Measurements from ENCODE around the gene TMEM132D.

TMEM132D gene

DNA sequence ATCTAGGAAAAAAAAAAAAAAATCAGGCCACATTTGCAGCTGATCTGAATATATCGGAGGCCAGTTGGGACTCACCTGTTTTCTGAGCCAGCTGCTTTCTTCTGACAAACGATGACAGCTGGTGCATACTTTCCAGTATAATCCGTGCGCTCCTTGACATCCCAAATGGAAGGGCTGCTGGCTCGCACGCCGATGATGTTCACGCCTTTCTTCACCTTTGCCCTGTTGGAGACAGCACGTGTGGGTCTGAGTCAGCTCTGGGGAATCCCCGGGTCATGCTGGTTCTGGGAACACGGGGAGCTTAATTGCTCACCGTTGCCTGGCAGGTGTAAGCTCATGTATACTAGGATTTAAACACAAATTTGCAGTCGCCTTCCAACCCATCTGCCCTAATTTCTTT, 372.8 kb downstream of the TMEM132D start:
- peak; percentile 63 for DNase-seq

DNA sequence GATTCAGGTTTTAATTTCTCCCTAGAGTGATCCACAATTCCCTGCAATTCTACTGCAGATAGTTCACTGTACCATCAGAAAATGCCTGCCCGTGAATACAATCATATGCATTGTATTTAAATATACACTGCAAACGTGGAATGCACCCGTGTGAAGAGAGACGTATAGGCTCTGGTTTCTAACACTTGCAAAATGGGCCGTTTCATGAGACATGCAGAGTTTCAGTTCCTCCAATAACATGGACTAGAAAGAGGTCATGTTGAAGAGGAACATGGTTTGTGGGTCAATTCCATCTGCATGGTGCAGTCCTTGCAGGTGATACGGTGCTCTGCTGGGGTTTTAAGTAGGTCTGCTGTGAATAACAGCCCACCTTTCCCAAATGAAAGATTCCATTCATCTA, 373.3 kb downstream of the TMEM132D start:
- DNase-seq, result no peak

DNA sequence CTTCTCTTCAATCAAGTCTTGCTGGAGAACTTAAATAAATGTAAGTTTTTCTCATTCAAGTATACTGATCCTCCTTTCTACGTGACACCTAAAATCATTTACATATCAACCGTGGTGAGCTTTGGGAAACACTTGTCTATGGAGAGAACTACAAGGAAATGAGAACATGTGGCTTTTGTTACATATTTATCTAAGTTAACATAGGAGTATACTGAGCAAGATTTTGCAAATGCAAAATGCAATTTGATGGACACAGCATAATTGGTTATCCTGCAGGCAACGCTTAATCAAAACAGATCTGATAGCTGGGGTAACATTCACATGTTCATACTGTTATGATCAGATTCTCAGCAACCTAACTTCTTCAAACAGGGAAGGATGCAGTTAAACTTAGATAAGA, 376.3 kb downstream of the TMEM132D start:
- peak; percentile 60 for DNase-seq

DNA sequence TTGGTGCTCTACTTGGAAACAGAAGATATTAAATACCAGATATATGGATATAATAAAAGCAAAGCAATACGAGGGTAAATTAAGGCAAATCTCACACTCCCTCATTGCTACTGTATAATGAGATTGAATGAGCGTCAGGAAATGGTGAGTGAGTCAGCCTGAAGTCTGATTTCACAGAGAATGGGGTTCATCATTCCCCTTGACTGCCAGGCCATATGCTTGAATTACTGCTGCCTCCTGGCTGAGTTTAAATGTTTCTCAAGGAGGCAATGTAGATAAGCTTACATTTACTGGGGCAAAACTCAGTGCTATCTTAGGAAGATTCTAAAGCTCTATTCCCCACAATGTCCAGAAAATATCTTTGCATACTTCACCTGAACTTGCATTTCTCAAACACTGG, 380.2 kb downstream of the TMEM132D start:
- DNase-seq, result no peak

DNA sequence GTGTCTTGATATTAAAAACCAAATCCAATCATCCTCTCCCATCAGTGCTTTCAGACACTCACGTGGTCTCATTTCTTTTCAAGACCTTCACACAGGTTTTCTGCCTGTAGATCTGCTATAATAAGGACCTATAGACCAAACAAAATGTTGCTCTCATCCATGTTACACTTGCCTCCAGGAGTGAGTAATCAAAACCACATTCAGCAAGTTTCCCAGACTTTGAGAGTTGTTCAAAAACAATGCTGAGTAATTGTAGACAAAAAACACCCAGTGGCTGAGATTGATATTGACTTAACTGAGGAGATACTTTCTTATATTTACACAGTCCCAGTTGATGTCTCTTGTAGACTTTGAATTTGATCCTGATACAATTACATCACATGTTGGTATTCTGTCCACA, 383.1 kb downstream of the TMEM132D start:
- DNase-seq, result no peak

DNA sequence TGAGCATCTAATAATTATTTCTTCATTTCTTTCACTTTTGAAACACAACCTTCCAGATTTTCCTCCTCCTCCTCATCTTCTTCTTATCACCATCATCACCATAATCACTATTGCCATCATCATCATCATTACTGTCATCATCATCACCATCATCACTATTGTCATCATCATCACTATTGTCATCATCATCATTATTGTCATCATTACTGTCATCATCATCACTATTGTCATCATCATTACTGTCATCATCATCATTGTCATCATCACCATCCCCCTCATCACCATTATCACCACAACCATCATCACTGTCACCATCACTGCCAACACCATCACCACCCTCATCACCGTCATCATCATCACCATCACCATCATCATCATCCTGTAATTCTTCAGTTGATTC, 400.0 kb downstream of the TMEM132D start:
- no peak for DNase-seq

DNA sequence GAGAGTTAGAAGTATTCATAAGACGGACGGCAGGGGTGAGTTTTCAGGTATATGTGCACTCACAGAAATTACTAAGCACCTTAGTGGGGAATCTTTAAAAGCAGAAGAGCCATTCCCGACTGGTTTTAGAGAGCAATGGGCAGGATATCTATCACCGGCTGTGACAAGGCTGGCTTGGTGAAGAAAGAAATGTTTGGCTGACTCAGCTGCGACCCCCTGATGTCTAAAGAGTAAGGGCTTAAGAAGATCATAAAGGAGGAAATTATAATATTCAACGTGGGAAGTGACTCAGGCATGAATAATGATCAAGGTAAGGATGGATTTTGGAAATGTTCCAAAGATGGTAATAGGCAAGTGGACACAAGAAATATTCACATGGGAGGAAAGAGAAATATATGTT, 407.6 kb downstream of the TMEM132D start:
- no peak for DNase-seq

DNA sequence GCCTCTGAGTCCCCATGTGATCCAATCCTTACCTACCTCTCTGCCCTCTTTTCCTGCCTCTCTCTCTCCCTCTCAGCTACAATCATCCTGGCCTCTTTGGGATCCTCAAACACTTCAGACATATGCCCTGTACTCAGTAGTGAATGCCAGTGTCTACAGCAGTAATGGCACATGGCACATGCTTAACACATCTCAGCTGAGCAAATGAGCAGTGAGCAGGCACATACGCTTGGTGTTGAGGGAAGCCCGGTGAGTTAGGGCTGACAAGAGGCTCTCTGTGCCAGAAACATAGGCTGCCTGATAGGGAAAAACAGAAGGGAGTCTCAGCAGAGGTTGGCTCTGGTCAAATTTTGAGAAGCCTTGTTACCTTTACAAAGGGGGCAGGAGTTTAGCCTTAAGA, 409.1 kb downstream of the TMEM132D start:
- DNase-seq, result no peak

DNA sequence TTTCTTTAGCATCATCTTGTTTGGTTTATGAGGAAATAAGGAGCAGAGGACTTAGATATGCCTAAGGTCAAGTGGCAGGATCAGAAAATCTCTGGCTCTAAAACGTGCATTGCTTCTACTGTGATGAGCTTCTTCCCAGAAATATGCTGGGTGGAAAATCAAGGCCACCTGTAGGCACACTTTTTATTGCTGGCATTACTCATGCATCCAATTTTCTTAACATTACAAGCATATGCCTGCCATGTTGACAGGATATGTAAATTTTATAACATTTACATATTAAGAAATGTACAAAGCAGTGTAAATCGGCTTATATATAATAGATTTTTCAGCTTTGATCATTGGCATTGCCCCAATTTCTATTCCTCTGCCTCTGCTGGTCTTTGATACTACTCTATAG, 409.6 kb downstream of the TMEM132D start:
- no peak for DNase-seq

DNA sequence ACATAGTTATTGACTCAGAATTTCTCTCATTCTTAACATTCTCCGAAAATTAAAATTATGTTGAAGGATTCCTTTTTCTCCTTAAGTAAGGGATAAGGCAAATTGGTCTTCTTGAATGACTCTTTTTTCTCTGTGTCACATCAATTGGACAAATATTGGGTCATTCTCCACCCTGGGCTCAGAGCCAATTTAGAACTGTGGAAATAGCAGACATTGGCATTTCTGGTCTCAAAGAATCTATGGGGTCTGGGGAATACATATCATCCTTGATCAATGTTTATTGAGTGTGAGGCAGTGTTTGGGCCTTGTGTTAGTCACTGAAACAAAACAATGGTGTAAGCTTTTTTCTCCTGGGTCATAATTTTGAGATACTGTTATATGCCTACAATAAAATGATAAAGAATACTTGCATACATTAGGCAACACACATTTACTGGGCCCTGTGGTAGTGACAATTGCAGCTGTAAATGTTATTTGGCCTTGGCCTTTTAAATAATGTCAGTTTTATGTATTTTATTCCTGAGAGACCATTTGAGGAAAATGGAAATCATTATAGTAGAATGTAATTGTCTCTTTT, 414.6 kb downstream of the TMEM132D start:
- no peak for DNase-seq

DNA sequence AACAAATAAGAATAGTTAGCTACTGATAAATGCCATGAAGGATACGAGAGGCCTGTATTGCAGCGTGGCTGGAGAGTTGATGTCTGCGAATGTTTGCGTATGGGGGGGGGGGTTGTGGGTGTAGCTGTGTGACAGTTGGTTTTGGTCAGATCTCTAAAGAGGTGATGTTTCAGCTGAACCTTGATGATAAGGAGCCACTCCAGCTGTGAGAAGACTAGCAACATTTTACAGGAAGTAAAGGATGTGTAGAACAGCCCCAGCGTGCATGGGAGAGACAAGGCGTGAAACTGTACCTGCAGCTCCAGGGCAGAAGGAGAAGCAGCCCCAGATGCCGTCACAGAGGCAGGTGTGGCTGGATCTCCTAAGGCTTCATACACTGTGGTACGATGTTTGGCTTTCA, 416.9 kb downstream of the TMEM132D start:
- no peak for DNase-seq

DNA sequence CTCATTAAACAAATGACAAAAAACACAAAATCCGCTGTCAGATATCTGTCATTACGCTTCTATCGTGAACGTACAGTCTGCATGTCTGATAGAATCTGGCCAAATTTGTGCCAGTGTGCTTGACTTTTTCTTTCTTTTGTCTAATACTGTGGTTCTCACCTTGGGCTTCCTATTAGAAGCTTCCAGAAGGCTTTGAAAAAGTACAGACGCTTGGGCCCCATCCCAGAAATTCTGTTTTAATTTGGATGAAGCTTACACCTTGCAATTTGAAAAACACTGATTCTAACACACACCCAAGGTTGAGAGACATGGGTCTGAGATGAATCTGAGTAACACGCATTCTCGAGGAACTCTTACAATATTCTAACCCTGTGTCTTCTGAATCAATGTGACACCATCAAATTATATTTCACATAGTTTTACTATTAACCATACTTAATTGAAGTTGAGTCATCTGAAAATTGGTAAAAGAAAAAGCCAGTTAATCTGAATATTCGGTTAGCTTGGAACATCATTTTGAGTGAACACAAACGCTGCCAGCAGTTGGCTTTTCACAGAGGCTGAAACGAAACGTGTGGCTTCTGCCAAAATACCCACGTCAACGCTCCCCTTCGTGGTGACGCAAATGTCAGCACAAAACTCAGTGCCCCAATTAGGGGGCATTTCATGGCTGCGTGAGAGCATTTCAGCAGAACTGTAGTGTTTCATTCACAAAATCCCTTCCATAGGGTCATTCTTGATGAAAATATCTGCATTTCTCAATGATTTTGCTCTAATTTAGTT, 420.5 kb downstream of the TMEM132D start:
- DNase-seq, result no peak

DNA sequence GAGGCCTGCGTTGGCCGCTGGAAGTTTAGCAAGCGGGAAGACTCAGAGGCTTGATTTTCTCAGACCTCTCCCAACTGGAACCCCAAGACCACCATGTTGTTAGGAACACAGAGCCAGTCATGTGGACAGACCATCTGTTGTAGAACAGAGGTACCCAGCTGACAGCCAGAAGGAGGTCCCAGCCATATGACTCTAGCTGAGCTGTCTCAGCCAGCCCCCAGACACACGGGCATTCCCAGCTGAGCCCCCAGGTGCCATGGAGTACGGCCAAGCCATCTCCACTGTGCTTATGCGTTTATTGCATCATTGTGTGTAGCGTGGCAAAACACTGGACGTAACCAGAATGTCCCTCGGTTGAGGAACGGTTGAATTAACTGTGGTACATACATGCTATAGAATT, 421.9 kb downstream of the TMEM132D start:
- no peak for DNase-seq

DNA sequence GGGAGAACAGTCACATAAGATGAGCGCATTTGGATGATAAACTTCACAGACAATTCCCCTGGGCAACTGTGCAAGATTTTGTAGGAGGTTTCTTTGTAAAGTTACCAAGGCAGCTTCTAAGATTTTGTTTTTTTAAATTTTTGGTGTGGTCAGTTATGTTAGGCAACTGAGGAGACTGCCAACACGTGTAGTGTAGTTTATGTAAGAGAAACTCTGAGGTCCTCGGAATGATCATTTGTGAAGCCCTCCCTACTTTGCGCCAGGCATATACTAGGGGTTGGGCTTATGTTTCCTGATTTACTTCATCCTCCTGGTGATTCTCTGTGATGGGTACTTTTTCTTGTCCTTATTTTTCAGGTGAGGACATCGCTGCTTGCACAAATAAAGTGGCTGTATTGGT, 433.6 kb downstream of the TMEM132D start:
- no peak for DNase-seq

DNA sequence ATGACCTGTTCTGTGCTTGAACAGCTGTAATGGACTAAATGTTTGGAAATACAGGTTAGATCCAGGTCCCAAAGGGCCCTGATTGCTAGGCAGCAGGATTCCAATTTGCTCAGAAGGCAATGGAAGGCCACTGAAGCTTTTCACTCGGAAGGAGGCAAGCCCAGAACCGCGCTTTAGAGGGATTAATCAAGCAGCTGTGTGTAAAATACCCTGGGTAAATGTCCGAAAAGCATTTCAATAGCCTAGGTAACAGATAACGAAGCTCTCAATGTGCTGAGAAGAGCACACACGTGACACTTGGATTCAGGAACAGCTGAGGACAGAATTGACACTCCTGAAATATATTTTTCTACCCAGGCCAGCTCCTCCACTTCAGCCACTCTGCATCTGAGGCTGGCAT, 436.1 kb downstream of the TMEM132D start:
- DNase-seq, result no peak

DNA sequence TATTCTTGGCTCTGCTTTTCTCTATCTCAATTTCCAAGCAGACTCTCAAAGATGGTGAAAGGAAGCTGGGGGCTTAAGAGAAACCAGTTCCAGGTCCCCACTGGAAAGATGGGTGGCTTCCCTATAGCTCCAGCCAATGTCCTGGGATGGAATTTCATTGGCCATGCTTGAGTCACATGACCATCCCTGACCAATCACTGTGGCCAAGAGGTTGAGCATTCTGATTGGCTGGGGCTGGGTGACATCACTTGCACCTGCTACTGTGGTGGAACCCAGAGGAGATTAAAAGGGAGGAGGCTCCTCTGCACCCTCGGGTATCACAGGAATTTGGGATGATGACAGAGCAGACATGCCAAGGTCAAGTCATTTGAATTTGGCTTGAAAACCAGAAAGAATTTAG, 436.5 kb downstream of the TMEM132D start:
- no peak for DNase-seq

DNA sequence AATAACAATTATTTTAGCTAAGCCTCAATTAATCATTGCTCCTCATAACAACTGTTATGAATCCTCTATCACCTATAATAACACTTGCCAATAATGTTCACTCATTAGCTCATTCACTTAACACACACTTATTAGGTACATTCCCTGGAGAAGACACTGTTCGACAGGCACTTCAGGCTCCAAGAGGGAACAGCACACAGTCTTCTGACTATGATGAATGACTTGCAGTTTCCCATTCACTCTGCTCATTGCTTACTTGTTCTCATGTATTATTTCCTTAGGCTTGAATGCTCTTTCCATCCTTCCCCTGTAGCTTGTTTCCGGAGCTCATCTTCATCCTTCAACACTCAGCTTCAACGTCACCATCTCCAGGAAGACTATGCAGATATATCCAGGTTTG, 437.3 kb downstream of the TMEM132D start:
- DNase-seq, result no peak

DNA sequence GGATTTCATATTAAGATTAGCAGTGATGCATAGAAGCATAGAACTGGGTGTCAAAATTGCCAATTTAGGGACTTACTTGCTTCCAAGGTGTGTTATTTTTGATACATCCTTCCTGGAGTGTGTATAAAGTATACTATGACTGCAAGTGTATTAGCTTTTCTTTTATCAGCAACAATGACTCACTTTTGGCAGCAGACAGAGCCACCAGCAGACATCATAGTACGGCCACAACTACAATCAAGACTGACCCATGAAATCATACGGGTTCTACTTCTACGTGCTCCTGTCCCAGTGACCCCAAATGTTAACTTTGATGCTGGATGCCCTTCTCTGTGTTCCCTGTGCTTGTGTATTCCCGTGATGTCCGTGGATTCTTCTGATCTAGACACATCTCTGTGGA, 443.9 kb downstream of the TMEM132D start:
- no peak for DNase-seq

DNA sequence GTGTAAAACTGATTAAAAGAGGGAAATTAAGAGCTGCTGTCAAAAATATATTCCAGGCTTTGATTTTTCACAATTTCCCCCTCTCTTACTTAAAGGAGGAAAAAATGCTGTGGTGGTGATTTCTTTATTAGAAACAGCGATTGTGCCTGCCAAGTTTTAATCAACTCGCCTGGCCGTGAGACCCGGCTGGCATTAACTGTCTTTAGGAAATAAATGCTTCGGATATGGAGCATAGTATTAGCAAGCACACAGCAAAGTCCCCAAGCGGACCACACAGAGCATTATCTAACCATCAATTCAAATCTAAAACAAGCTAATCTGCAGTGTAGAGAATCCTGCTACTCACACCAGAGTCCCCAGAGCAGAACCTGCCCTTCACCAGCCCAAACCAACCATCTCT, 457.1 kb downstream of the TMEM132D start:
- no peak for DNase-seq

DNA sequence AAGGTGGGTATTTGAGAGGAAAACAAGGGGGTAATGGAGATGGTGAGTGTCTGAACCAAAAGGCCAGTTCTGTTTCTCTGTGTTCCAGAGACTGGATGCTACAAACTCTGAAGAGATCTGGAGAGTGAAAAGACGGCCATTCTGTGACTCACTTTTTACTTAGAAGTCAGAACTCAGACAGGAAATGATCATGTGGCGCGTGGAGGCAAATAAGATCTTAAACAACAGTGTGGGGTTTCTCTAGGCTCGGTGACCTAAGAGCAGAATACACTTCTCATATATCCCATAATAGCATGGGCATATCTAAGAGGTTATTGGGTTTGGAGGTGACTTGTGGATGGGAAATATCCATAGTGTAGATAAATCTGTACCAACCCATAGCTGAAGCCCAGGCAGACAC, 463.5 kb downstream of the TMEM132D start:
- DNase-seq, result no peak

DNA sequence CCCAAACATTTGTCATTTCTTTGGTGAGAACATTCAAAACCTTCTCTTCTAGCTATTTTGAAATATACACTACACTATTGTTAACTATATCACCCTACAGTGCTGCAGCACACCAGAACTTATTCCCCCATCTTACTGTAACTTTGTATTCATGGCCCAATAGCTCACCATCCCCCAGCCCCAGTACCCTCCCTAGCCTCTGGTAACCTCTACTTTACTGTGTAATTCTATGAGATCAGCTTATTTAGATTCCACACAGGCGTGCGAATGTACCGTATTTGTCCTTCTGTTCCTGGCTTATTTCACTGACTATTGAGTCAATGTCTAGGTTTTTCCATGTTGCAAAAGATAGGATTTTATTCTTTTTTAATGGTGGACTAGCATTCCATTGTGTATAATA, 469.0 kb downstream of the TMEM132D start:
- no peak for DNase-seq

DNA sequence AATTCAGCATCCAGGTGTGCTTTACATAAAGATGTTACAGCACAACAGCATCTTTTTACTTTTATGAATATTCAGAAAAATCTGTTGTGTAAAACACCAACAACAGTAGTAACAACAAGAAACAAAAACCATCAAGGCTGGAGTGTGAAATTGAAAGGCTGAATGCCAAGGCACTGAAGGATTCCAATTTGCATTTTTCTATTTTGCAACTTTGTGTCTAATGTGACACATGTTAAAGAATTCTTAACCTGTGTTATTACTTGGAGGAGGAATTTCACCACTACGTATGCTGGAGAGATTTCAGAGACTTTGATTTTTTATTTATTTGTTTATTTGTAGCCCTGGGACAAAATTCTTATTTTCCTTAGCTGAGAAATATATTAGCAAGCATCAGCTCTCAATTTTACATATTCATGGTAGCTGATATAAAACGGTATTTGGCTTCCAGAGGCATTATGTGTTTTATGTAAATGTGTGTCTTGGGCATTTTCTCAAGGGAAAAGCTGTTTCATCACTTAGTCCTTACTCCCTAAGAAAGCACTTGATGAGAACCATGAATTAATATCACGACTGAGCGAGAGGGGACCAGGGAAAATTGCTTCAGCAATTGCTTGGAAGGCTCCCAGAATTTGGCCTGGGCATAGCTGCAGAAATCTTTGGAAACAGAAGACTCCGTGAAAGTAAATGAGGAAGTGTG, 475.4 kb downstream of the TMEM132D start:
- DNase-seq, result peak; percentile 30

DNA sequence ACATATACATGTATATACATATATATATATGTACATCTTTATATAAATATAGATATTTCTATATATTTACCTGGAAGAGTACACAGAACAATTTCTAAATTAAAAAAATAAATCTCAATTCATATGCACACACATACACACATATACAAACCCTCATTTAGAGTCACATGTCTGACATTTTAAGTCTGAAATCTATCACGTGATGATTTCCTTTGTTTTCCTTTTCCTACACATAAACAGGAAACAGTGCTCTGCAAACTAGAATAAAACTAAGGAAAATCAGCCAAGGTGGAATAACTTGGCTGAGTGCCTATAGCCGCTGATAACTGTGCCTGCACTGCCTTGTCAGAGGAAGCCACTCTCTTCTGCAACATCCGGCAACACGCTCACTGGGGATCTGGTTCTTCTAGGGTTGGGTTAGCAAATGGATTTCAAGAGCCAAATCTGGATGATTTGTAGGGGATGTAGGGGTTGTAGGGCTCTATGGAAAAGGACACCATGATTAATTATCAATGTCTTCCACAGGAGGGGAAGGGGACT, 480.7 kb downstream of the TMEM132D start:
- no peak for DNase-seq

DNA sequence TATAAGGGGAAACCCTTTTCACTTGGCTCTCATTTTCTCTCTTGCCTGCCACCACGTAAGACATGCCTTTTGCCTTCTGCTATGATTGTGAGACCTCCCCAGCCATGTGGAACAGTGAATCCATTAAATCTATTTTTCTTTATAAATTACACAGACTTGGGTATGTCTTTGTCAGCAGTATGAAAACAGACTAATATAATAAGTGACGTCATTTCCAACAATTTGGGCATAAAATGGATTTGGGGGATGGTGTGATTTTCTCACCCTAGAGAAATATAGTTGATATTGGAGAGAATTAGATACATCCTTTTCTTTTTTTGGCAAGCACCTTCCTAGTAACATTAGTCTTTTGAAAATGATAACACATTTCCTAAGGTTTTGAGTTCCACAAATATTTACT, 490.5 kb downstream of the TMEM132D start:
- DNase-seq, result no peak
